22Rv1 (cell line): Measurements from ENCODE around the gene NIPAL4.

Experiments
- ZFX ChIP-seq: fragments of 450-650 bp; IDR thresholded peaks from 2 replicates; pipeline ENCODE4 v1.6.1; 2017; ENCODE audit warnings: antibody characterized with exemption, borderline replicate concordance
- TF ChIP-seq, protein P1 (sequence below): fragments of 450-650 bp; IDR thresholded peaks from 2 replicates; pipeline ENCODE4 v1.5.1; 2017; ENCODE audit warnings: mild to moderate bottlenecking

- TF ChIP-seq, protein P1, sequence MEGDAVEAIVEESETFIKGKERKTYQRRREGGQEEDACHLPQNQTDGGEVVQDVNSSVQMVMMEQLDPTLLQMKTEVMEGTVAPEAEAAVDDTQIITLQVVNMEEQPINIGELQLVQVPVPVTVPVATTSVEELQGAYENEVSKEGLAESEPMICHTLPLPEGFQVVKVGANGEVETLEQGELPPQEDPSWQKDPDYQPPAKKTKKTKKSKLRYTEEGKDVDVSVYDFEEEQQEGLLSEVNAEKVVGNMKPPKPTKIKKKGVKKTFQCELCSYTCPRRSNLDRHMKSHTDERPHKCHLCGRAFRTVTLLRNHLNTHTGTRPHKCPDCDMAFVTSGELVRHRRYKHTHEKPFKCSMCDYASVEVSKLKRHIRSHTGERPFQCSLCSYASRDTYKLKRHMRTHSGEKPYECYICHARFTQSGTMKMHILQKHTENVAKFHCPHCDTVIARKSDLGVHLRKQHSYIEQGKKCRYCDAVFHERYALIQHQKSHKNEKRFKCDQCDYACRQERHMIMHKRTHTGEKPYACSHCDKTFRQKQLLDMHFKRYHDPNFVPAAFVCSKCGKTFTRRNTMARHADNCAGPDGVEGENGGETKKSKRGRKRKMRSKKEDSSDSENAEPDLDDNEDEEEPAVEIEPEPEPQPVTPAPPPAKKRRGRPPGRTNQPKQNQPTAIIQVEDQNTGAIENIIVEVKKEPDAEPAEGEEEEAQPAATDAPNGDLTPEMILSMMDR, result no peak
- no peak for TF ChIP-seq ZFX
These were observed 10.6 kb downstream of the NIPAL4 start for GRCh38 chr5:157470631-157471030.
